ENCODE data around the gene PLCB3.

PLCB3 gene

GRCh38 chr11:64281957-64282770 is 30.8 kb downstream of the PLCB3 start:
- no peak for FAIRE-seq
- no peak for DNase-seq (ENCODE audit: extremely low spot score, insufficient read length, low read depth)

DNA sequence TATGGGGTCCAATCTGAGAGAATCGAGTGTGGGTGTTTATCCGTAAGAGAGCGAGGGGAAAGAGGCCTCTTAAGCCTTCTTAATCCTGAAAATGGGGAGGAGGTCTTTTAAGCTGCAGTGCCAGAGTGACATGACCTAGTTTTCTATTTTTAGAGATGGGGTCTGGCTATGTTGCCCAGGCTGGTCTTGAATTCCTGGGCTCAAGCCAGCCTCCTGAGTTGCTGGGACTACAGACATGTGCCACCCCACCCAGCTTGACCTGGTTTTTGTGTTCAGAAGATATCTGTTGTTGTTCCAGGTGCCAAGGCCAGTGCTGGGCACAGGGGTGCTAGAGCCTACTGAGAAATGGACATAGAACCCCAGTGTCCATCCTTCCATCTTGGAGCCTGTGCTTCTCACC is 31.8 kb downstream of the PLCB3 start:
- FAIRE-seq (no peak), DNase-seq (ENCODE audit: extremely low spot score, insufficient read length, low read depth) (no peak)

GRCh38 chr11:64284048-64284961 is 33.0 kb downstream of the PLCB3 start, which contains the start of gene BAD:
Gene BAD, minus strand, starts transcription at chr11:64284665. Its CDS starts 297 bp downstream, at chr11:64284368.
- peak; percentile 96 for DNase-seq (ENCODE audit: extremely low spot score, insufficient read length, low read depth)
- peak; percentile 94 for FAIRE-seq

DNA sequence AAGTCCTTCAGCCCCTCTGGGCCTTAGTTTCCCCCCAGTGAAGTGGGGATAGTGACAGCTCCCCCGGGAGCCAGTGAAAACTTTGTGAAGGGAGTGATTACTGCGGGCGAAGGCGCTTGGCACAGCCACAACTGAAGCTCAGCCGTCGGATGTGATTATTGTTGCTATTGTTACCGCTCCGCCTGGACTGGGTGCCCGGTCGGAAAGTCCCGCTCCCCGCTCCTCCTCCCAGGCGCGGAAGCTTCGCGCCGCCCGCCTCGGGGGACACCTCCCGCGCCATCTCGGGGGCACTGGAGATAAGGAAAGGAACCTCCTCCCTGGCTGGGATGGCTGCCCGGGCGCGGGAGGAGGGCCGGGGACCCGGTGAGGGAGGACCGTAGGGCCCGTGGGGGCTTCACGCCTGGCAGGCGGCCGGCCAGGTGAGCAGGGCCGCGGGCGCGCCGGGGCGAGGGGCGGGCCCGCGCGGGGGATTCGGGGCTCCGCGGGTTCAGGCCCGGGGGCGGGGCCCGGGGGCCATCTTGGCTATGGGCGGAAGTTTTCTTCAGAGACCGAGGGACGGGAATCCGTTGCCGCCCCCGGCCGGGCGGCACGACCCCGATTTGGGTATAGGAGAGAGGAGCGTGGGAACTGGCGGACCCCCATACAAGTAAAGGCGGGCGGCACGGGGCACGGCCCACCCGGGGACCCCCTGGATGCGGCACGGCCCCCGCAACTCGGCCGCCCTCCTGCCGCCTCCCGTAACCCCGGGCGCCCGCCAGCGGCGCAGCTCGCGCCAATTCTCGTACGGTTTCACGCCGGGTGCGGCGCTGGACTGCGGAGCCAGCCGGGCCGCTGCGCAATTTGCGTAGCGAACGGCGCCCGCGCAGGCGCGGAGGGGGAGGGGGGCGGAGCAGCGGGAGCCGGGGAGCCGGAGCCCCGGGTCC is 33.9 kb downstream of the PLCB3 start, which contains the start of gene GPR137:
Gene GPR137 (plus strand): TSS at position 887 of the 923 bp plus-strand sequence. CDS start 677 bp downstream, outside the sequence.
- DNase-seq (ENCODE audit: extremely low spot score, insufficient read length, low read depth) (peak; percentile 83), FAIRE-seq (peak; percentile 76)

DNA sequence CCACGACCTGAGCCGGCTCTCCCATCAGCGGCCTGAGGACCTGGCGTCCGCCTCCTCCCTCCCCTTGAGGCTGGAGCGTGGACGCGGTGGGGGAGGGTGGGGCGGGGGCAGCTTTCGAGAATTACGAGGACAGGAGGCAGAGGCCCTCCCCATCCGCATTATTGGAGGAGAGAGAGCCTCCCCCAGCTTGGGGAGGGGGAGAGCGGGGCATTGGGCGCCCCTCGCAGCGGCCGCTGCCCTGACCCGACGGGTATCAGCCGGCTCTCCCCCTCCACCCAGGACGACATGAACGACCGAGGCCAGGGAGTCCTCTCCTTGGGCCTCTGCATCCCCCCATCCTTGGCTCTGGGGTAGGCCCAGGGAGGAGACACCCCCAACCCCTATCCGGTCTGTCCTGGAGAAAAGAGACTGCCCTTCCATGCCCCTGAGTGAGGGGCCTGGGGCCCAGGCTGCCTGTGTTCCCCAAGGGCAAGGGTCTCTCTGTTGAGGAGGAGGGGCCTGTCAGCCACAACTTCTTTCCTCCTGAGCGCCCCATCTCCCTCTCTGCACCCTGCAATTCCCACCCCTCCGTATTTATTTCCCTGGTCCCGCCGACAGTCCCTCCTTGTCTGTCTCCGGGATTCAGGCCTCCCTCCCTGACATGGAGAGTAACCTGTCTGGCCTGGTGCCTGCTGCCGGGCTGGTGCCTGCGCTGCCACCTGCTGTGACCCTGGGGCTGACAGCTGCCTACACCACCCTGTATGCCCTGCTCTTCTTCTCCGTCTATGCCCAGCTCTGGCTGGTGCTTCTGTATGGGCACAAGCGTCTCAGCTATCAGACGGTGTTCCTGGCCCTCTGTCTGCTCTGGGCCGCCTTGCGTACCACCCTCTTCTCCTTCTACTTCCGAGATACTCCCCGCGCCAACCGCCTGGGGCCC is 34.8 kb downstream of the PLCB3 start:
- DNase-seq (ENCODE audit: extremely low spot score, insufficient read length, low read depth) (no peak), FAIRE-seq (no peak)

GRCh38 chr11:64286801-64287159 is 35.5 kb downstream of the PLCB3 start:
- DNase-seq (ENCODE audit: extremely low spot score, insufficient read length, low read depth) (no peak), FAIRE-seq (no peak)

- no peak for DNase-seq (ENCODE audit: extremely low spot score, insufficient read length, low read depth)
- FAIRE-seq, result no peak
These were observed 36.5 kb downstream of the PLCB3 start for GRCh38 chr11:64287676-64288352.

- DNase-seq (ENCODE audit: extremely low spot score, insufficient read length, low read depth) (no peak), FAIRE-seq (no peak)
These were observed 37.0 kb downstream of the PLCB3 start for GRCh38 chr11:64288353-64288750.

GRCh38 chr11:64289002-64289564 is 37.8 kb downstream of the PLCB3 start:
- DNase-seq (ENCODE audit: extremely low spot score, insufficient read length, low read depth) (no peak), FAIRE-seq (no peak)

DNA sequence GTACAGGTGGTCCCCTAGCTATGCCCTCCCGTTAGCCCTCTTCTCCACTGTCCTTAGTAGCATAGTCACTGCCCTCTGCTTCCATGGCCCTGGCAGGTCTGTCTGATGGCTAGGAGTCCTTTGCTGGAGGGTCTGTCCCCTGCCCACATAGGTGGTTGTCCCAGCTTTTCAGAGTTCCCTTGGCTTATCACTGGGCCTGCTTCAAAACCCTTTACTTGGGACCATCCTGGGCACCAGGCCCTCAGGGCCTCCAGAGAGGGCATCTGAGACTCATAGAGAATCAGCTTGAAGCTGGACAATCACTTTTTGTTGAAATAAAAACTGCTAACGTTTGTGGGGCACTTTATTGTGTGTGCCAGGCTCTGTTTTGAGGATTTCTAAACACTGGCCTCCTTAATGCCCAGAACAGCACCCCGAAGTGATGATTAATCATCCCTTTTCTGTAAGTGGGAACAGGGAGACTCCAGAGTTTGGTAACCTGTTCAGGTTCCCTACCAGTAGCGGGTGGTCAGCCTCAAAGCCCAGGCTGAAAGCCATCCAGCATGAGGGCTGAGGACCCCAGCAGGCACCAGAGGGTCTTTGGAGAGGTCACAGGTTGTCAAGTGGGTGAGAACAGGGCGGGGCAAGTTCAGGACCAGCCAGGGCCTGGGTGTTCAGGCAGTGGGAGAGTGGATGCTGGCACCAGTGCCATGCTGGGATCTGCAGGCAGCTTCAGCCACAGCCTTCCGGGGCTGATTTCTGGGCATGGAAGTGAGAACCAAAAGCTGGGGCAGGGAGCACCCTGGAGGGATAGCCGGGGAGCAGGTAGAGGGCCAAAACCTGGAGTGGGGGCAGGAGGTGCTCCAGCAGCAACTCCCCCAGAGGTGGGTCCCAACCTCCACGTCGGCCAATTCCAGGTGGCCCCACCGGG is 39.3 kb downstream of the PLCB3 start:
- DNase-seq (ENCODE audit: extremely low spot score, insufficient read length, low read depth) (no peak), FAIRE-seq (no peak)

- no peak for DNase-seq (ENCODE audit: extremely low spot score, insufficient read length, low read depth)
- no peak for FAIRE-seq
These were observed 40.0 kb downstream of the PLCB3 start, which contains the start of gene KCNK4 for GRCh38 chr11:64291262-64291751. Gene KCNK4, plus strand, starts transcription at chr11:64291302. Its CDS starts 1,717 bp downstream, at chr11:64293019.

- no peak for DNase-seq (ENCODE audit: extremely low spot score, insufficient read length, low read depth)
- FAIRE-seq, result no peak
These were observed 40.6 kb downstream of the PLCB3 start for GRCh38 chr11:64291752-64292459.

DNA sequence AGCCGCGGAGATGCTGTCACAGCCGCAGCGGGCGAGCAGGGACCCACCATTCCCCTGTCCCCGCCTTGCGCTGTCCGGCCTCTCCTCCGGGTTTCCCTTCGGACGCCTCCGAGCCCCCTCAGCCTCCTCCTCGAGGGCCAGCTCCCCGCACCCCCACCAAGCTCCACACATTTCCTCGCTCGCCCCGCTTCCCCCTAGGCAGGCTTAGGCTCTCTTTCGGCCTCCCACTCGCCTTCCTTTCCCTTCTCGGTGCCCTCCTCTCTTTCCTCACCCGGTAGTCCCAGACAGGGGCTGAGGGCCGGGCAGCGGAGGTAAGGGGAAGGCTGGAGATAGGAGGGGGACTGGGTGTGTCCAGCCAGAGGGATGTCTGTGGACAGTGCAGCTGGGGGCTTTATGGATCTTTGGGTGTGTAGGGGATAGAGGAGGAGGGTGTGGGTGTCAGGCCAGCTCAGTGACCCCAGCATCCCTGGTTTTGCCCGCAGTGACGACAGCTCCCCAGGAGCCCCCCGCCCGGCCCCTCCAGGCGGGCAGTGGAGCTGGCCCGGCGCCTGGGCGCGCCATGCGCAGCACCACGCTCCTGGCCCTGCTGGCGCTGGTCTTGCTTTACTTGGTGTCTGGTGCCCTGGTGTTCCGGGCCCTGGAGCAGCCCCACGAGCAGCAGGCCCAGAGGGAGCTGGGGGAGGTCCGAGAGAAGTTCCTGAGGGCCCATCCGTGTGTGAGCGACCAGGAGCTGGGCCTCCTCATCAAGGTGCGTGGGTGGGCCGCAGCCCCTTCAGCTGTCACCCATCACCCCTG is 41.3 kb downstream of the PLCB3 start:
- FAIRE-seq, result no peak
- no peak for DNase-seq (ENCODE audit: extremely low spot score, insufficient read length, low read depth)

DNA sequence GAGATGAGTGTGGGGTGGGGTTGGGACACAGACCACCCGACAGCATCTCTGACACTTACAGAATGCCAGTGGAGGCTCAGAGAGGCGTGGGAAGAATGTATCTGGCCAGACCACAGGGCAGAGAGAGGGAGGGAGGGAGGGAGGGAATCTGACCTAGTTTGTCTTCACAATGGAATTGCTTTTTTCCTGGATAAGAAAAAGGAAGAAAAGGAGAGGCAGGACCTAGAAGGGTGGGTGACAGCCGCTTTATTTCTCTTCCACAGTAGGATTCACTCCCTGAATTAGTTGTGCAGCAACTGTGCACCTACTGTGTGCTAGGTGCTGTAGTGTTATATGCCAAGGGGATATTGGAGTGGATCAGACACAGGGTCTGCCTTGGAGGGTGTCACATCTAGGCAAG is 43.4 kb downstream of the PLCB3 start:
- no peak for FAIRE-seq
- no peak for DNase-seq (ENCODE audit: extremely low spot score, insufficient read length, low read depth)

DNA sequence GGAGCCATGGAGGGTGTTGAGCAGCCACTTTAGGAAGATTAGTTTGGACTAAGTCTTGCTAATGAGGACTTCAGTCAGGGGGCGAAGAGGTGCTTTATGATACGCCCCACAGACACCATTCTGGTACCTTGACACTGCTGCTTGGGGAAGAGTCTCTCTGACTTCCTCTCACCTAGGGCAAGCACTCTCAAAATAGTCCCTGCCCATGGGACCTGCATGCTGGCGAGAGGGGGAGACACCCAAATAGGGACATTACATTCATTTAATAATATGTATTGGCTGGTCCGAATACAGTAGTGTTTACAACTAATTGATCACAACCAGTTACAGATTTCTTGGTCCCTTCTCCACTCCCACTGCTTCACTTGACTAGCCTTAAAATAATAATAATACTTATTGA is 44.4 kb downstream of the PLCB3 start:
- no peak for FAIRE-seq

More for the DNA sequence above, 44.4 kb downstream of the PLCB3 start:
- no peak for DNase-seq (ENCODE audit: extremely low spot score, insufficient read length, low read depth)
